WTC11 (cell line): Measurements from ENCODE around the gene MED4. TPM values are rescaled to one million over a fixed set of nuclear protein-coding genes. Genes with fewer than 3 reads are reported as not detected.

Source experiments
- ATAC-seq: fragments of 200-7000 bp; cut with Tn5 transposase; 2 replicates; pipeline ENCODE4 v1.10.0; 2021; ENCODE audit warnings: mild to moderate bottlenecking, moderate library complexity
- CTCF ChIA-PET: fragments of 300-600 bp; sonication (Branson Sonifier 250); formaldehyde crosslinking; loops from one replicate; lab custom pipeline; 2021; ENCODE audit warnings: antibody characterized with exemption; lab: Charles Lee
- POLR2A ChIA-PET: fragments of 350-600 bp; sonication (Branson Sonifier 250); formaldehyde crosslinking; loops from one replicate; lab custom pipeline; 2021; ENCODE audit warnings: antibody characterized with exemption; lab: Charles Lee
- DNase-seq: peaks from one replicate; pipeline ENCODE4 v3.0.0; 2021; ENCODE audit warnings: low spot score
- H3K27ac Mint-ChIP-seq: 2 replicates; pipeline ENCODE4 v1.8.0; 2021; ENCODE audit warnings: mixed read lengths
- H3K27me3 Mint-ChIP-seq: 2 replicates; pipeline ENCODE4 v1.8.0; 2021; ENCODE audit warnings: low read depth, mild to moderate bottlenecking, moderate library complexity, mixed read lengths
- H3K36me3 Mint-ChIP-seq: 2 replicates; pipeline ENCODE4 v1.8.0; 2021; ENCODE audit warnings: mixed read lengths
- H3K4me1 Mint-ChIP-seq: 2 replicates; pipeline ENCODE4 v1.8.0; 2022; ENCODE audit warnings: mixed read lengths
- H3K4me3 Mint-ChIP-seq: 2 replicates; pipeline ENCODE4 v1.8.0; 2021; ENCODE audit warnings: mild to moderate bottlenecking, moderate library complexity, mixed read lengths
- H3K9me3 Mint-ChIP-seq: 2 replicates; pipeline ENCODE4 v1.8.0; 2021; ENCODE audit warnings: mixed read lengths
- ATF1 ChIP-seq: sonication (generic); formaldehyde crosslinking; IDR thresholded peaks from 2 replicates; pipeline ENCODE4 v1.8.1; 2023; ENCODE audit warnings: mild to moderate bottlenecking, moderate library complexity, missing genetic modification reagents
- CBFB ChIP-seq: sonication (generic); formaldehyde crosslinking; IDR thresholded peaks from 2 replicates; pipeline ENCODE4 v1.8.1; 2022; ENCODE audit warnings: mild to moderate bottlenecking, low read depth, missing genetic modification reagents
- CREB1 ChIP-seq: sonication (generic); formaldehyde crosslinking; IDR thresholded peaks from 2 replicates; pipeline ENCODE4 v1.8.0; 2023; ENCODE audit warnings: mild to moderate bottlenecking, missing genetic modification reagents
- CREM ChIP-seq: sonication (generic); formaldehyde crosslinking; IDR thresholded peaks from 2 replicates; pipeline ENCODE4 v1.8.1; 2022; ENCODE audit warnings: mild to moderate bottlenecking, missing genetic modification reagents, moderate library complexity
- ELF4 ChIP-seq: sonication (generic); formaldehyde crosslinking; IDR thresholded peaks from 2 replicates; pipeline ENCODE4 v1.8.1; 2022; ENCODE audit warnings: low read depth, mild to moderate bottlenecking, moderate library complexity, missing genetic modification reagents
- EMX1 ChIP-seq: fragments of 250-450 bp; sonication (Bioruptor Pico); IDR thresholded peaks from 2 replicates; pipeline ENCODE4 v1.8.0; 2021; ENCODE audit warnings: mild to moderate bottlenecking
- FOXK1 ChIP-seq: sonication (generic); formaldehyde crosslinking; IDR thresholded peaks from 2 replicates; pipeline ENCODE4 v1.8.0; 2022; ENCODE audit warnings: mild to moderate bottlenecking, moderate library complexity, missing genetic modification reagents
- FOXP1 ChIP-seq: sonication (generic); formaldehyde crosslinking; IDR thresholded peaks from 2 replicates; pipeline ENCODE4 v1.8.0; 2022; ENCODE audit warnings: missing genetic modification reagents, mild to moderate bottlenecking, moderate library complexity, borderline replicate concordance
- GABPB1 ChIP-seq: sonication (generic); formaldehyde crosslinking; IDR thresholded peaks from 2 replicates; pipeline ENCODE4 v1.8.1; 2023; ENCODE audit warnings: mild to moderate bottlenecking, missing genetic modification reagents
- JAZF1 ChIP-seq: fragments of 250-450 bp; sonication (Bioruptor Pico); IDR thresholded peaks from 2 replicates; pipeline ENCODE4 v1.9.0; 2021; ENCODE audit warnings: moderate library complexity, mild to moderate bottlenecking, inconsistent platforms
- JUN ChIP-seq: sonication (generic); formaldehyde crosslinking; IDR thresholded peaks from 2 replicates; pipeline ENCODE4 v1.8.0; 2023; ENCODE audit warnings: mild to moderate bottlenecking, missing genetic modification reagents
- KAT7 ChIP-seq: sonication (generic); formaldehyde crosslinking; IDR thresholded peaks from 2 replicates; pipeline ENCODE4 v1.8.1; 2023; ENCODE audit warnings: missing genetic modification reagents, mild to moderate bottlenecking, borderline replicate concordance
- MXD4 ChIP-seq: fragments of 250-450 bp; sonication (Bioruptor Pico); IDR thresholded peaks from 2 replicates; pipeline ENCODE4 v1.8.0; 2021; ENCODE audit warnings: mild to moderate bottlenecking, moderate library complexity, borderline replicate concordance
- NFATC4 ChIP-seq: fragments of 250-450 bp; sonication (Bioruptor Pico); IDR thresholded peaks from 2 replicates; pipeline ENCODE4 v1.9.0; 2021; ENCODE audit warnings: mild to moderate bottlenecking
- TEAD1 ChIP-seq: sonication (generic); formaldehyde crosslinking; IDR thresholded peaks from 2 replicates; pipeline ENCODE4 v1.8.0; 2022; ENCODE audit warnings: mild to moderate bottlenecking, missing genetic modification reagents
- TP53 ChIP-seq: sonication (generic); formaldehyde crosslinking; IDR thresholded peaks from 2 replicates; pipeline ENCODE4 v1.8.1; 2023; ENCODE audit warnings: mild to moderate bottlenecking, missing genetic modification reagents
- ZBTB43 ChIP-seq: sonication (generic); formaldehyde crosslinking; IDR thresholded peaks from 2 replicates; pipeline ENCODE4 v1.8.1; 2023; ENCODE audit warnings: mild to moderate bottlenecking, missing genetic modification reagents
- ZNF121 ChIP-seq: sonication (generic); formaldehyde crosslinking; IDR thresholded peaks from 2 replicates; pipeline ENCODE4 v1.8.0; 2023; ENCODE audit warnings: missing genetic modification reagents
- ZNF219 ChIP-seq: sonication (generic); formaldehyde crosslinking; IDR thresholded peaks from 2 replicates; pipeline ENCODE4 v1.8.0; 2023; ENCODE audit warnings: missing genetic modification reagents, mild to moderate bottlenecking, borderline replicate concordance
- ZNF281 ChIP-seq: sonication (generic); formaldehyde crosslinking; IDR thresholded peaks from 2 replicates; pipeline ENCODE4 v1.8.0; 2023; ENCODE audit warnings: mild to moderate bottlenecking, missing genetic modification reagents
- ZNF317 ChIP-seq: sonication (generic); formaldehyde crosslinking; IDR thresholded peaks from 2 replicates; pipeline ENCODE4 v1.8.1; 2023; ENCODE audit warnings: low read depth, mild to moderate bottlenecking, moderate library complexity, missing genetic modification reagents, borderline replicate concordance
- ZNF416 ChIP-seq: fragments of 250-450 bp; sonication (Bioruptor Pico); IDR thresholded peaks from 2 replicates; pipeline ENCODE4 v1.9.0; 2021; ENCODE audit warnings: mild to moderate bottlenecking, inconsistent platforms
- ZNF512 ChIP-seq: sonication (generic); formaldehyde crosslinking; IDR thresholded peaks from 2 replicates; pipeline ENCODE4 v1.8.1; 2022; ENCODE audit warnings: missing genetic modification reagents, borderline replicate concordance
- total RNA-seq: library from RNA; stranded (reverse); gene quantifications from 3 replicates; pipeline ENCODE4 v1.2.3, GENCODE V29; 2021

Gene MED4
- total RNA-seq, 1 experiment from 2014 or later: 48.1 TPM

- H3K27me3 Mint-ChIP-seq: no peaks in the 10 kb centered on the region
- H3K36me3 Mint-ChIP-seq: peaks cover 31% of the 10 kb centered on the region
- no peak overlapping the region for H3K27ac Mint-ChIP-seq
- CTCF ChIA-PET: interaction anchor here (1.1 kb wide), 1 partner anchor 54 kb away, joined by 3 read pairs; the partner anchor contains the start of gene MED4
- H3K4me1 Mint-ChIP-seq: peaks cover 22% of the 10 kb centered on the region
- no peak for ATAC-seq
- no peaks in the 10 kb centered on the region for H3K9me3 Mint-ChIP-seq
- DNase-seq: no peak
- POLR2A ChIA-PET: no interaction called here
- no peak overlapping the region for H3K4me3 Mint-ChIP-seq
- TF ChIP-seq TEAD1 (CRISPR knock-in tag) (no peak), CREB1 (CRISPR knock-in tag) (no peak), ZNF416 (no peak), ZBTB43 (CRISPR knock-in tag) (no peak), NFATC4 (CRISPR knock-in tag) (no peak), ZNF512 (CRISPR knock-in tag) (no peak), GABPB1 (CRISPR knock-in tag) (no peak), TP53 (CRISPR knock-in tag) (no peak), ELF4 (CRISPR knock-in tag) (no peak), CREM (no peak), FOXP1 (no peak), ZNF219 (no peak), ZNF281 (CRISPR knock-in tag) (no peak), ZNF317 (CRISPR knock-in tag) (no peak), ATF1 (CRISPR knock-in tag) (no peak), CBFB (CRISPR knock-in tag) (no peak), FOXK1 (CRISPR knock-in tag) (no peak), EMX1 (CRISPR knock-in tag) (no peak), JAZF1 (no peak), ZNF121 (no peak)
Measured at GRCh38 chr13:48040896-48041295, 54.0 kb downstream of the MED4 start.

- H3K27ac Mint-ChIP-seq: no peak overlapping the region
- DNase-seq: no peak
- CTCF ChIA-PET: interaction anchor here (1.1 kb wide), 1 partner anchor 55 kb away, joined by 3 read pairs; the partner anchor contains the start of gene MED4
- no peak for TF ChIP-seq JUN (CRISPR knock-in tag)
- no peak for TF ChIP-seq KAT7 (CRISPR knock-in tag)
- TF ChIP-seq MXD4 (CRISPR knock-in tag): no peak
- peaks cover 30% of the 10 kb centered on the region for H3K36me3 Mint-ChIP-seq
- H3K4me3 Mint-ChIP-seq: no peak overlapping the region
- ATAC-seq: no peak
- no peaks in the 10 kb centered on the region for H3K27me3 Mint-ChIP-seq
- H3K4me1 Mint-ChIP-seq: peaks cover 22% of the 10 kb centered on the region
- POLR2A ChIA-PET: no interaction called here
- no peaks in the 10 kb centered on the region for H3K9me3 Mint-ChIP-seq
Measured at GRCh38 chr13:48040049-48040448, 54.9 kb downstream of the MED4 start.
